ENCODE data around the gene MIA2. TPM values are rescaled to one million over a fixed set of nuclear protein-coding genes. Genes with fewer than 3 reads are reported as not detected.
"Not testable (repeated sequence)": the region's sequence is repeated elsewhere in the genome, so short reads cannot be mapped to it uniquely, and the experiment has no call there.

MIA2 gene
- total RNA-seq, 2 donors from 2014 or later: 16.8 to 26.5 TPM

DNA sequence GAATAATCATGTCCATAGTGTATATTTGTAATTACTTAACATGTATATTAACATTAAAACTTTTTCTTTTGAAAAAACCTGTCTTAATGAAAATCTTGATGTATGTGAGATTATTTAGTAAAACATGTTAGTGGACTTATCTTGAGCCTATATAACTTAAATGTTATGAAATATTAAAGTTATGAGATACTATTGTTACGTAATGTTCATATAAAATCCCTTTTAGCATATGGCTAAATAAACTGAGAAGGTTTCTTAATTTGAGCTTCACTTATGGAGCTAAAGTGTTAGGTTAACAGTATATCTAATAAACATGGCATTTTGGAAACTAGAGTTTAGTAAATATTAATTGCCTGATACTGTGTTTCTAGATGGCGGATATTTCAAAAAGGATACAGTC is 59.9 kb downstream of the MIA2 start:
- 100% methylated on average over 1 of the region's 2 CpGs; no CpG with 5 or more reads in 1 of the 2 experiments for WGBS, 2 experiments (ENCODE audit: insufficient coverage in 1 of 2, insufficient read length in 1 of 2)
- Mint-ChIP-seq H3K27me3 (ENCODE audit: insufficient read depth) (no peaks in the 10 kb centered on the region), H3K4me3 (no peak overlapping the region), H3K36me3 (ENCODE audit: low read depth) (peaks cover 39% of the 10 kb centered on the region), H3K27ac (no peak overlapping the region), H3K9me3 (no peaks in the 10 kb centered on the region), H3K4me1 (no peaks in the 10 kb centered on the region)
- Histone ChIP-seq H3K4me3 (ENCODE audit: low read length) (no peak overlapping the region), H3K27ac (ENCODE audit: low read depth, low read length) (no peak overlapping the region), H3K9me3 (ENCODE audit: control insufficient read depth, low read length) (peaks cover 6% of the 10 kb centered on the region), H3K4me1 (ENCODE audit: control insufficient read depth, insufficient read depth, low read length) (no peaks in the 10 kb centered on the region), H3K27me3 (ENCODE audit: control insufficient read depth, insufficient read depth, low read length, poor library complexity, severe bottlenecking) (no peaks in the 10 kb centered on the region), H3K36me3 (ENCODE audit: control insufficient read depth, insufficient read depth, low read length) (peaks cover 50% of the 10 kb centered on the region), H3K9ac (ENCODE audit: extremely low read depth, low read length, poor library complexity, severe bottlenecking) (no peak overlapping the region)
- DNase-seq: no peak
- TF ChIP-seq, protein P1, sequence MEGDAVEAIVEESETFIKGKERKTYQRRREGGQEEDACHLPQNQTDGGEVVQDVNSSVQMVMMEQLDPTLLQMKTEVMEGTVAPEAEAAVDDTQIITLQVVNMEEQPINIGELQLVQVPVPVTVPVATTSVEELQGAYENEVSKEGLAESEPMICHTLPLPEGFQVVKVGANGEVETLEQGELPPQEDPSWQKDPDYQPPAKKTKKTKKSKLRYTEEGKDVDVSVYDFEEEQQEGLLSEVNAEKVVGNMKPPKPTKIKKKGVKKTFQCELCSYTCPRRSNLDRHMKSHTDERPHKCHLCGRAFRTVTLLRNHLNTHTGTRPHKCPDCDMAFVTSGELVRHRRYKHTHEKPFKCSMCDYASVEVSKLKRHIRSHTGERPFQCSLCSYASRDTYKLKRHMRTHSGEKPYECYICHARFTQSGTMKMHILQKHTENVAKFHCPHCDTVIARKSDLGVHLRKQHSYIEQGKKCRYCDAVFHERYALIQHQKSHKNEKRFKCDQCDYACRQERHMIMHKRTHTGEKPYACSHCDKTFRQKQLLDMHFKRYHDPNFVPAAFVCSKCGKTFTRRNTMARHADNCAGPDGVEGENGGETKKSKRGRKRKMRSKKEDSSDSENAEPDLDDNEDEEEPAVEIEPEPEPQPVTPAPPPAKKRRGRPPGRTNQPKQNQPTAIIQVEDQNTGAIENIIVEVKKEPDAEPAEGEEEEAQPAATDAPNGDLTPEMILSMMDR (conservative IDR thresholded peaks at IDR 0.05): no peak

DNA sequence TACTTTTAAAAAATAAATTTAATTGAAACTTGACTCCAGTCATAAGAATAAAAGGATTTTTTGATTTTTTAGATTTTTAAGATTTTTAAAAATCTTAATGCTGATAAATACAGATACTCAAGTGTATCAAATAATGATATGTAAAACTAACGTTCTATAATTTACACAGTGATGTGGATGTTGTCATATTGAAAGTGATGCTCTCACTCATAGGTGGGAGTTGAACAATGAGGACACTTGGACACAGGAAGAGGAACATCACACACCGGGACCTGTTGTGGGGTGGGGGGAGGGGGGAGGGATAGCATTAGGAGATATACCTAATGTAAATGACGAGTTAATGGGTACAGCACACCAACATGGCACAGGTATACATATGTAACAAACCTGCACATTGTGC is 66.7 kb downstream of the MIA2 start:
- H3K9me3 Mint-ChIP-seq, H3K4me3 Mint-ChIP-seq: not testable (repeated sequence)

DNA sequence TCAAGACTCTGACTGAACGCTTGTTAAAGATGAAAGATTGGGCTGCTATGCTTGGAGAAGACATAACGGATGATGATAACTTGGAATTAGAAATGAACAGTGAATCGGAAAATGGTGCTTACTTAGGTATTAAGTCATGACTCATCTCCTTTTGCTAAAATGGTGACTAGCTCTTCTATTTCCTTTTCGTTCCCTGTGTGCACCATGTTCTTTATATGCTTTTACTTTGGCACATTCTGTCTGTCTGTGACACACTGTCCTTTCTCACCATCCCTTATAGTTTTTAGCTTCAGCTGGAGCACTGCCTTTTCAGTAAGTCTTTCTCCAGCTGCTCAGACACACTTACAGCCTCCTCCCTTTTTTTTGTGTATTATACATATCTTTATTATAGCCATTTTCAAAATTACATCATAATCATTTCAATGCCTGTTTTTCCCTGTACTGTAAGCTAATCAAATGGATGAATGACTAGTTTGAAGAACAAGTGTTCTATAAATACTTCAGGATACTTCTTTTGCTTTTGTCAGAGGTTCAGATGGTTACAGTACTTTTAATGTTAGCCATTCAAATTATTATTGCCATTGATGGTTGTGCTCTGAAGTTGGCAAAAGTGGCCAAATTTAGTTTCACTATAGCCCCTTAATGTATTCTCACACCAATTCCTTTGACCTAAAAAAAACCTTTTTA is 68.6 kb downstream of the MIA2 start:
- Mint-ChIP-seq H3K4me1 (no peaks in the 10 kb centered on the region), H3K27ac (no peak overlapping the region), H3K4me3 (no peak overlapping the region), H3K36me3 (ENCODE audit: low read depth) (peaks cover 16% of the 10 kb centered on the region), H3K27me3 (ENCODE audit: insufficient read depth) (no peaks in the 10 kb centered on the region), H3K9me3 (no peaks in the 10 kb centered on the region)
- WGBS, 2 experiments (ENCODE audit: insufficient coverage in 1 of 2, insufficient read length in 1 of 2): 92 to 98% methylated on average over 4 of the region's 4 CpGs
- H3K27ac ChIP-seq (ENCODE audit: low read depth, low read length): no peak overlapping the region
- TF ChIP-seq, protein P1 (conservative IDR thresholded peaks at IDR 0.05): no peak
- H3K9ac ChIP-seq (ENCODE audit: extremely low read depth, low read length, poor library complexity, severe bottlenecking): no peak overlapping the region
- H3K4me1 ChIP-seq (ENCODE audit: control insufficient read depth, insufficient read depth, low read length): no peaks in the 10 kb centered on the region
- peaks cover 35% of the 10 kb centered on the region for H3K36me3 ChIP-seq (ENCODE audit: control insufficient read depth, insufficient read depth, low read length)
- no peak for DNase-seq
- no peaks in the 10 kb centered on the region for H3K9me3 ChIP-seq (ENCODE audit: control insufficient read depth, low read length)
- no peaks in the 10 kb centered on the region for H3K27me3 ChIP-seq (ENCODE audit: control insufficient read depth, insufficient read depth, low read length, poor library complexity, severe bottlenecking)
- H3K4me3 ChIP-seq (ENCODE audit: low read length): no peak overlapping the region

More for the DNA sequence above, 66.7 kb downstream of the MIA2 start:
- not testable (repeated sequence) for H3K27ac Mint-ChIP-seq; H3K9ac ChIP-seq (ENCODE audit: extremely low read depth, low read length, poor library complexity, severe bottlenecking); H3K9me3 ChIP-seq (ENCODE audit: control insufficient read depth, low read length); H3K27me3 ChIP-seq (ENCODE audit: control insufficient read depth, insufficient read depth, low read length, poor library complexity, severe bottlenecking); H3K4me3 ChIP-seq (ENCODE audit: low read length); H3K4me1 ChIP-seq (ENCODE audit: control insufficient read depth, insufficient read depth, low read length); H3K27me3 Mint-ChIP-seq (ENCODE audit: insufficient read depth); H3K4me1 Mint-ChIP-seq; DNase-seq; H3K27ac ChIP-seq (ENCODE audit: low read depth, low read length)
- H3K36me3 ChIP-seq (ENCODE audit: control insufficient read depth, insufficient read depth, low read length): peaks cover 44% of the 10 kb centered on the region
- H3K36me3 Mint-ChIP-seq (ENCODE audit: low read depth): peaks cover 21% of the 10 kb centered on the region
- WGBS, 2 experiments (ENCODE audit: insufficient coverage in 1 of 2, insufficient read length in 1 of 2): 100% methylated on average over 3 of the region's 3 CpGs; no CpG with 5 or more reads in 1 of the 2 experiments
